NCI-H82 treated with DMSO at 0.1 percent for 48 hours (cell line): ENCODE results near the gene POU2F2.
"Not testable (repeated sequence)": the region's sequence is repeated elsewhere in the genome, so short reads cannot be mapped to it uniquely, and the experiment has no call there.

Experiments used
- DNase-seq: peaks from one replicate; lab custom pipeline; 2025; ENCODE audit not compliant: unreplicated experiment; lab: John Stamatoyannopoulos, UW

Gene POU2F2

DNA sequence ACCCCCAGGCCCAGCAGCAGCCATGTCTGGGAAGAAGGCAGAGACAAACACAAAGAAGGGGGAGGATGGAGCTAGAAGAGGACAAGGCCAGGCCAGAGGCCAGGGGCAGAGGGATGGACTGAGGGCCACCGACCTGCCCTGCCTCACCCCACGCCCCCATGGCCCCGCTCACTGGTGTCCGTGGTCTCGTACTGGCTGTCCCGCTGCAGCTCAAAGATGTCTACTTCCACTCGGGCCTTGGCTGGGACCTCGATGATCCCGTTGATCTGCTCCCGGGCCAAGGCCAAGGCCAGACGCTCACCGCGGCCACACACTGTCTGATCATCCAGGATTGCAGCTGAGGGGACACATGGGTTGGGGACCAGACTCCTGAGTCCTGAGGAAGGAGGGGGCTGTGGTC, 67.2 kb downstream of the POU2F2 start:
- DNase-seq, result no peak

DNA sequence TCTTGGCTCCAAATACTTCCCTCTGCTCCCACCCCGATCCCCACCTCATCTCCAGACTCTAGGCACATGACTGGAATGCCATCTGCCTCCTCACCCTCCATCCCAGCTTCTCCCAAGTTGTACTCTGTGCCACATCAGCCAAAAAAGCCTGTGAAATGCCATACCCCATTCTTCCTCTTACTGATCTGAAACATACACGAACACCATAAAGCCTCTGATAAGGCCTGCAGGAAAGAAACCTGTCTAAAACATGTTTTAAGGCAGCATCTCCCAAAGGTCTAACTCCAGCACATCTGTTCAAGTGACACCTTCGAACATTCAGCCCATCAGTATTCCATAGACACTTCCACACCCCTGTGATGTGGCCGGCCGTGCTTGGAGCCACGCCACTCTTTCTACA, 67.8 kb downstream of the POU2F2 start:
- DNase-seq, result no peak

DNA sequence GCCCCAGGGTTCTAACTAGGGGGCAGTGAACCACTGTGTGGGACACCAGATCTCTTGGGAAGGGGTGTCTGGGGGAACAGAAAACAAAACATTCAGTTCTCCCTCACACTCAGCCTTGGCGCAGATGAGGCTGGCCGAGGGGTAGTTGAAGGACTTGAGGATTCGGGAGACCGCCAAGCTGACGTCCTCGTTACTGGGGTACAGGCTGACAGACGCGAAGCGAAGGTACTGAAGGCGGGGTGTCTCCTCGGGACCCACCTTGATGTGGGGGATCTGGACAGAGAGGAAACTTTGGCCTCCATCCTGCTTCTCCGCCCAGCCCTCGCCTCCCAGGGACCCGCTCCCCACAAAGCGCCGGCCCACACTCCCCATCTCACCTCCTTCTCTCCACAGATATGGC, 69.9 kb downstream of the POU2F2 start:
- DNase-seq, result no peak

DNA sequence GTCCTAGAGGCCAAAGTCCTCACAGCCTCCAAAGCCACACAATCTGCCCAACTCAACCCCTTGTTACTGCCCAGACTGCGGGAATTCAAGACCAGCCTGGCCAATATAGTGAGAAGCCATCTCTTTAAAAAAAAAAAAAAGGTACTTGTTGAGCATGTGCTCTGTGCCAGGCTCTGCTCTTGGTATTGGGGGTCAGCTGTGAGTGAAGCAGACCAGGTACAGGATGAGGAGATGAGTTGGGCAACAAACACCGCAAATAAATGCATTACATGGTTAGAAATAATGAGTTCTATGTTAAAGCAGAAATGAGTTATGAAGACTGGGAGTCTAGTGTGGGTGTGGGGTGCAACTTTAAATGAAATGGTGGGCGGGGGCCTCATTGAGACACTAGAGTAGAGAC, 72.1 kb downstream of the POU2F2 start:
- no peak for DNase-seq

DNA sequence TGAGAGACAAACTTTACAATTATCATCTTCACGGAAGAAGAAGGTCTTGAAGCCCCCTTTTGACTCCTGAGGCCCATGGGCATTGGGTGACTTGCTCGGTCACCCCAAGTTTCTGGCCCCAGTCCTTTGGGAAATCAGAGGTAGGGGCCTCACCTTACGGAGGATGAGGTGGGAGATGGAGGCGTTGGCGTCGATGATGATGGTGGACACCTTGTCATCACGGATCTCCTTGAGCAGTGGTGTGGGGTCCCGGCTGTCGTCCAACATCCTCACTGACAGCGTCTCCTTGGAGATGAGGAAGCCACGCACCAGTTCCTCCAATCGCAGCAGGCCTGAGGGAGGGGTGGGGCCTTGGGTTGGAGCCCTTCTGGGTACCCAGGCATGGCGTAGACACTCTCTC, 73.0 kb downstream of the POU2F2 start:
- no peak for DNase-seq

DNA sequence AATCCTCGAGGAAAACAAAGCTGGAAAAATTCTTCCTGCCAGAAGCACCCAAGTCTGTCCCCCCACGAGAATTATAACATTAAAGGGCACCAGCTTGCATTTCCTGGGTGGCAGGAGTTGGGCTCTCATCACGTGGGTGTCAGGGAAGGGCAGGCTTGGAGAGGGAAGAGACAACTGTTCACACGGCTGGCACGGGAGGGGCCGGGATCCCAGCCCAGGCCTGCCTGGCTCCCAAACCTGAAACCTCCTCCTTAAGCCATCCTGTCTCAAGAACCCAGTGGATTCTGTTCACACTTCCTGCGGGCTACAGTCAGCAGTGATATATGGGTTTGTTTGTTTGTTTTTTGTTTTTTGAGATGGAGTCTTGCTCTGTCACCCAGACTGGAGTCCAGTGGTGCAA, 74.4 kb downstream of the POU2F2 start:
- no peak for DNase-seq

DNA sequence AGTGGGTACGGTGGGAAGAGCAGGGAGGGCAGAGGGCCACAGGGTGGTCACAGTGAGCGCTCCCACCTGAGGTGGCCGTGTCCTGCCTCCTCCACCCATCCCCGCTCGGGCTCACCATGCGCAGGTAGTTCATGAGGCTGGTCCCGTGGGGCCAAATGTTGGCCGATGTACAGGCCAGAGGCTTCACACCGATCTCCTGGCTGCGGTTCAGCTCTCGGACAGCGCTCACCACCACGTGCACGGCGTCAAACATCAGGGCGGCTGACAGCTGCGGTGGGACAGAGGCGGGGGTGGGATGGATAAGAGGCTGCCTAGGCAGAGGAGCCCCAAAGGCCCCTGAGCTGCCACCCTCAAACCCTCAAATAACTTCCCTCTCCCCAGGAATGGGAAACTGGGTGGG, 78.0 kb downstream of the POU2F2 start:
- DNase-seq, result no peak

DNA sequence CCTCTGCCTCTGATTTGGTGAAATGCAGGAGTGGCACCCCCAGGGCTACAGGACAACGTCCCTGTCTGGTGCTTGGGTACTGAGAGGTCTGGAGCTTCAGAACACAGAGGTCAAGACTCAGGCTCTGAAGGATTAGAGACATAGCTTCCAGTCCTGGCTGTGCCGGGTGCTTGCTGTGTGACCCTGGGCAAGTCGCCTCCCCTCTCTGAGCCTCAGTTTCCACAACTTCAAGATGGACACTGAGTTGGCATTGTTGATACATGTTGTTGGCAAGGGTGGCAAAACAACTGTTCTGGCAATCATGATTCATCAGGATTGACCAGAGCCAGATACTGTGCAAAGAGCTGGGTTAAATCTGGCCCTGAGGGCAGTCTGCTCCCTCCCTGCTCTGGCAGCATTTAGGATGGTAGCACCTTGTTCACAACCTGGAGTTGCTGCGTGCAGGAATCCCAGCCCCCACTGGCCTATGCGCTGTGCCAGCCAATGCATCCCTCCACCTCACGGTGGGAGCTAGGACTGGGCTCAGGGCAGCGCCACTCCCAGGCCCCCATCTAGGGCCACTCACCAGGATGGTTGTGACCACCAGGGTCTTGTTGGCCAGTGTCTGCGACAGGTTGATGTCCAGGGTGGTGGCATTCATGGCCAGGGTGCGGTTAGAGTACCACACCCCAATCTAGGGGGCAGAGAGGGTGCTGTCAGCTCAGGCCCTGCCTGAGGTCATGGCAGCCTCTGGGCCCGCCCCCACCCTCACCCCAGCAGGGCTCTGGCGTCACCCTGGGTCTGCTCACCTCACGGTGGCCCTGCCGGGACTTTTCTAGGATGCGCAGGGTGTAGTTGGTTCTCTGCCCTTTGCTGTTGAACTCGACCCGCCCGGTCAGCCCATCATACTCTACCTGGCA, 79.0 kb downstream of the POU2F2 start:
- DNase-seq, result no peak

DNA sequence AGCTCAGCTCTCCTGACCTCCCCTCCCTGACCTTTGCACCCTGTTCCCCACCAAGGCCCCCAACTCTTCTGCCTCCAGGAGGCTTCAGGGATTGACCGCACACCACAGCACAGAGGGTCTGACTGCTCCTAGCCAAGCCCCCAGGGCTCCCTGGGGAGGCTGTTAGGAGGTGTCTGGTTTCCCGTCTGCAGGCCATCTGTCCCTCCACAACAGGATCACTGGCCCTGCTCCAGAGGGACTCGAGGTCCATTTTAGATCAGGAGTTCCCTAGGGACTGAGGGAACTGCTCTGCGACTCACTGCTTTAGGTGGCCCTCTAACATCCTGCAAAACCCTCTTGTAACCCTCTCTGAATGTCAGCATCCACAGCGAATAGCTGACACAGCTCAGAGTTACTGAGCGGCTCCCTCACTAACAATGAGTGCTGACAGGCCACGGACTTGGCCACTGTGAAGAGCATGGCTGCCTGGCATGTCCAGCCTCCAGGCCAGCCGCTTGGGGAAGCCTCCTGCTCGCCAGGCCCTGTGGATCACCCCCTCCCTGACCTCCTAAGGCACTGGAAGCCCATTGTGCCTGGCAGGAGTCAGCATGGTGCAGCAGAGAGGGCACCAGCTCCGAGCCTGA, 79.9 kb downstream of the POU2F2 start:
- peak; percentile 97 for DNase-seq

DNA sequence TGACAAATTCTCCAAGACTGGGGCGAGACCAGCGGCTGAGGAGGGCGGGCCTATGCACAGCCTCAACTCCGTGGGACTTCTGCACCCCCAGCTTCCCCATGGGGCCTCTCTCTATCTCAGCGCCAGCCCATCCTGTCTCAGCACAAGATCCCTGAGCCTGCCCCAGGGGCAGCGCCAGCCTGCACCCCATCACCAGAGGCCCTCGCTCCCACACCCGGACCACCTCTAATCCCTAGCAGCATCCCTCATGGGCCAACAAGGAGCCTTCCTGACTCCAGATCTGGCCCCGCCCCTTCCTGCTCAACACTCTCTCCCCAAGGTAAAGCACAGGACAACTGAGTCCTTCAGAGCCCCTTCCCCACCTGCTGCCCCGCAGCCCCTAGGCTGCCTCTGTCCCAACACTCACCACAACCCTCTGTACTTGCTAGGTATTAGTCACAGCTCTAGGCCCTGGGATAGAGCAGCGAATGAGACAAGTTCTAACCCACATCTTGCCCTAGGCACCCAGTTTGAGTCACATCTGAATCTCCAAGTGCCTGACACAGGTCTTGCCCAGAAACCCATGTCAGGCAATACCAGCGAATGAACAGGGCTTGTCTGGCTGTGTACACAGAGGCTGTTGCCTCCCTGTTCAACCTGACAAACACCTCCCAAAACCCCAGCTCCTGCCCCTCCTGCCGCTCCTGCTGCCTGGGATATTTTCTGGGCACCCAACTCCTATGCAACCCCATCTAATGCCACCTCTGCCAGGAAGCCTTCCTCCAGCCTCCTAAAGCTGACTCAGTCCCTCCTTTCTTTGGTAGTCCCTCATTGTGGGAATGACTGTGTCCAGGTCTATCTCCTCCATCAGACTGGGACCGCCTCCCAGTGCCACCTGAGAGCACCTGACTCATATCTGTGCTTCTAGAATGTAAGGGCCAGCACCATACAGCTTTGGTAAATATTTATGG, 80.8 kb downstream of the POU2F2 start:
- no peak for DNase-seq

DNA sequence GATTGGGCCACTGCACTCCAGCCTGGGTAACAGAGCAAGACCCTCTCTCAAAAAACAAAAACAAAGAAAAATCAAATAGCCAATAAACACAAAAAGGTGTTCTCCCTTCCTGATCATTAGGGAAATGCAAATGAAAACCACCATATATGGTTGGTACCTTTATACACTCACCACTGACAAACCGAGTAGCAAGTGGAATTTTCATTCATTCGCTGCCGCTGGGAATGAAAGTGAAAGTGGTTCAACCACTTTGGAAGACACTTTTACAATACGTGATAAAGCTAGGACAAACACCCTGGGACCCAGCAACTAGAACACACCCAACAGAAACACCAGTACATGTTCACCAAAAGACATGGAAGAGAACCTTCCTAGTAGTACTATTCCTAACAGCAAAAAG, 83.3 kb downstream of the POU2F2 start:
- no peak for DNase-seq

DNA sequence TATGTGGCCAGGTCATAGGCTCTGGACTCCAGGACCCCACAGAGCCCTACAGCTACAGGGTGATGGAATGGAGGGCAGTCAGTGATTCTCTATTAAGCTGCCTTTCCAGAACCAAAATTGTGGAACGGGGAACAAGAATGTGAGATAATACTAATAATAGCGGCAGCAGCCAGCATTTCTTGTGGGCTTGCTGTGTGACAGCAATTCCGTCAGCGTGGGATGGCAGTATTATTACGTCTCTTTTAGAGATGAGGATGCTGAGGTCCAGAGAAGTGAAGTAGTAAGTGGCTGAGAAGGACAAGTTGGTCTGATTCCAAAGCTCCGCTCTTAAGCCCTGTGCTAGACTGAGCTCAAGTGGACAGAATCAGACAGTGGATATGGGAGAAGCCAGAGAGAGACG, 86.7 kb downstream of the POU2F2 start:
- no peak for DNase-seq

DNA sequence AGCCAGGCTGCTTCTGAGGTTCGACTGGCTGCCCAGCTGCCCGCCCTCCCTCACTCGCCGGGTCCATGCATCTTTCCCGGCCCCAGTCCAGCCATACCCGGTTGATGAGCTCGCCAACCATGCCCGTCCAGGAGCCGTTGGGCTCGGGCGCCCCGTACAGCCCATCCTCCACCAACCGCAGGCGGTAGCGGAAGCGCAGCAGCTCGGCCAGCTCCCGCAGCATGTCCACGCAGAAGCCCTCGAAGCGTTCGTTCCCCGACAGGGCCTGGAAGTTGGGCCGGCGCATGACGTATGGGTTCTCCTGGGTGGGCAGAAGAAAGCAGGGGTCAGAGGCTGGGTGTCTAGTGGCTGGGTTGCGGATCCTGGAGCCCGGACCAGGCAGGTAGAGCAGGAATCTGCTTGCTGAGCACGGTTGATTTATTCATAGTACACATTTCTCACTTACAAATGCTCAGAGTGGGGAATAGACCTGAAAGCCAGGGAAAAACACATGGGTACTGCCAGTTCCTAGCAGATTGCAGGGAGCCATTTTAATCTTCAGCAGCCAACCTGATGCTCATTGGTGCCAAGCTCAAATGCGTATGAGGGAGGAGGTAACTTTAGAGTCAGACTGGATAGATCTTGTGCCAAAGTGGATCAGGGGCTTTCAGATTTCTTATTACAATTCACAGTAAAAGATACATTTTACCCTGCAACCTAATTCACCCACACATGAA, 89.6 kb downstream of the POU2F2 start:
- DNase-seq, result peak; percentile 64

DNA sequence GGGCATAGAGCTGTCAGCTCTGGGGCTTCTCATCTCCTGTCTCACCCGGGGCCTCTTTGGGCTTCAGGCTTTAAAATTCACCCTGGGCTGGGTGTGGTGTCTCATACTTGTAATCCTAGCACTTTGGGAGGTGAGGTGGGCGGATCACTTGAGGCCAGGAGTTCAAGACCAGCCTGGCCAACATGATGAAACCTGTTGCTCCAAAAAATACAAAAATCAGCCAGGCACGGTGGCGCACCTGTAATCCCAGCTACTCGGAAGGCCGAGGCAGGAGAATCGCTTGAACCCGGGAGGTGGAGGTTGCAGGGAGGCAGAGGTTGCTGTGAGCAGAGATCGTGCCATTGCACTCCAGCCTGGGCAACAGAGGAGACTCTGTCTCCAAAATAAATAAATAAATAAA, 91.8 kb downstream of the POU2F2 start:
- DNase-seq, result not testable (repeated sequence)

DNA sequence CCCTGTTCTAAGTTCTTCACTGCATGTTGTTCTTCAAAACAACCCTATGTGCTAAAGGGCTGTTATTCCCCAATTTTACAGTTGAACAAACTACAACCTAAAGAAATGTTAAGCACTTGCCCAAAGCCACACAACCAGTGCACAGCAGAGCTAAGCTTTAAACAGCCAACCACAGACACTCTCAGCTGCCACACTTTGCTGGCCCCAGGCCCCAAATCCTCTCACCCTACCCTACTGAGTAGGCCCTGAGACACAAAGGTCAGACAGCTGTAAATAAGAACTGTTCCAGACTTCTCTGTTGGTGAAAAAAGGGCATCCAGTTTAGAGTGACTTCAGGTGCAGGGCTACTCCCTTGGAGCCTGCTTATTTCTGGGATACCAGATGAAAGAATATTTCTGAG, 92.2 kb downstream of the POU2F2 start:
- no peak for DNase-seq

DNA sequence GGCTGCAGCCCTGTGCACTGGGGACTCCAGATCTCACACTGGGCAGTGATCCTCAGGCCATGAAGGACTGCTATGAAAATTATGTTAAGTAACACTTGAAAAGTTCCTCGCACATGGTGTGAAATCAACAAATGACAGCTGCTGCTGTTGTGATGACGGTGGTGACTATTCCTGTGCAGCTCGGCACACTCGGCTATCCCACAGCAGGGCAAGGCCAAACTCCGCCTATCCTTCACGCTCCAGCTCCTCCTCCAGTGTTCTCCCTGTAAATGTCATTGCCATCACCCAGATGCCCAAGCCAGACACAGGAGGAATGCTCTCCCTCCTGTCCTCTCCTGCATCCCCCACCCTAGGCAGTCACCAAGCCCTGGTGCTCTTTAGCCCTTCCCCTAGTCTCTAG, 93.6 kb downstream of the POU2F2 start:
- no peak for DNase-seq

DNA sequence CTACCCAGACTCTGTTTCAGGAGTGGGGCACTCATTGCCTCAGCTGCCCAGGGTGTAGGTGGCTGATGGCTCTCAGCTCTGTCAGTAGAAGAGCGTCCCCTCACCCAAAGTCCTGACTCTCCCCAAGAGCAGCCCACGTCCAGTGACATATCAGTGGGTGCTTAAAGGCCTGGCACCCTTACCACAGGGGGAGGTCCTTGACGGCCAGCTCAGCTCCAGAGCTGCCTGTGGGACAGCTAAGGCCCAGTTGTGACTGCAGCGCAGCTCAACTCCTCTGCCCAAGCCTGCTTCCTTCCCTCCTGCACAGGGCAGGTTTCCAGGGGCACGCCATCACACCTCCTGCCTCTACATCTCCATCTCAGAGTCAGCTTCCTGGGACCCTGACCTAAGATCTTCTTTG, 94.6 kb downstream of the POU2F2 start:
- no peak for DNase-seq
